Measurements from ENCODE around the gene ARFGEF2.

Gene ARFGEF2

DNA sequence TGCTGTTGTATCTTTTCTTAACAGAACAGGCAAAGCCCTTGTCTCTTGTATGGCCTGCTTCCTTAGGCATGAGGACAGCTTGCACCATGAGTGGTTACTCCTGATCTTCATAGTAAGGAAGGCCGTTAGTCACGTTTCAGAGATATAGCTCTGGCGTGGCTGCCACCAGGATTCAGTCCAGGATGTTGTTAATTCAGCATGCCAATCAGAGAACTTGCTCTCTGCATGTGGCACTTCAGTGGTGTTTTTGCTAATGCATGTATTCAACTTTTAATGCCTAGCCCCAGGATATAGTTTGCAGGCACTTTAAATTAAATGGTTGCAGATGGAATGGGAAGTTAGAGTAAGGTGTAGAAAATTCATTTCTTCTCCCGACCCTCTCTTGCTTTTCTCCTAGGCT is 20.0 kb downstream of the ARFGEF2 start:
- intact Hi-C loops (cut with DNase I) = no loop called here
- DNase-seq = no peak

DNA sequence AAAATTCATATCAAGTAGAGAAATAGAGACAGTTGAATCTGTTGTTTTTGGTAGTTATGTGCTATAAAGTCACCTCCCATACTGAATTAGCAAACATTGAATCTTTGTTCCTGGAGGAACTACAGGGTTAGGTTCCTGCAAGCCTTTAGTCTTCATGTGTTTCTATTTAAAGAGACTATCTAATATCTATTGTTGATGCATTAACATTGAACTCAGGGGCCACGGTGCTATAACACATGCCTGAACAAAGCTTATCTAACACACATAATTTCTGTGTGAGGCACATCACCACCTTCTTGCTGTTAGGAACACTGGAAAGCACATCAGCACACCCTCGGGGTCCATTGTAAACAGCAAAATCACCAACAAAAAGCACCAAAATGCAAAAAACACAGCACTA is 21.2 kb downstream of the ARFGEF2 start:
- intact Hi-C loops (cut with DNase I) = no loop called here

DNA sequence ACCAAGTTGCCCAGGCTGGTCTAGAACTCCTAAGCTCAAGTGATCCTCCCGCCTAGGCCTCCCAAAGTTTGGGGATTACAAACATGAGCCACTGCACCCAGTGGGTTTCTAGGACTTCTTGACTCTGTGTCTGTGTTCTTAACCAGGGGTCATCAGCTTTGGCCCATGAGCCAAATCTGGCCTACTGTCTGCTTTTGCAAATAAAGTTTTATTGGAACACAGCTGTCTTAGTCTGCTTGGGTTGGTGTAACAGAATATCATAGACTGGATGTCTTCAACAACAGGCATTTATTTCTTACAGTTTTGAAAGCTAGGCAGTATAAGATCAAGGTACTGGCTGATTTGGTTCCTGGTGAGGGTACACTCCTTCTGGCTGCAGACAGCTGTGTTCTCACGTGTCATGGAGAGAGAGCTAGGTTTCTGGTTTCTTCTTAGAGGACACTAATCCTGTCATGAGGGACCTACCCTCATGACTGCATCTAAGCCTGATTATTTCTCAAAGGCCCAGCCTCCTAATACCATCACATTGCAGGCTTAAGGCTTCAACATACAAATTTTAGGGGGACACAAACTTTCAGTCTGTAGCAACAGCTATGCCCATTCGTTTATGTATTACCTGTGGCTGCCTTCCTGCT is 23.3 kb downstream of the ARFGEF2 start:
- DNase-seq = no peak
- intact Hi-C loops (cut with DNase I) = no loop called here

More for the DNA sequence above, 21.2 kb downstream of the ARFGEF2 start:
- DNase-seq = no peak

GRCh38 chr20:48945840-48946514 is 24.5 kb downstream of the ARFGEF2 start:
- DNase-seq = no peak
- intact Hi-C loops (cut with DNase I) = no loop called here

- no peak for DNase-seq
- intact Hi-C loops (cut with DNase I) = no loop called here
Observed at GRCh38 chr20:48948612-48949011, 27.1 kb downstream of the ARFGEF2 start.

- intact Hi-C loops (cut with DNase I) = no loop called here
- DNase-seq = peak in 1 of 42 donors; percentile 11
Observed at GRCh38 chr20:48949304-48950170, 28.0 kb downstream of the ARFGEF2 start.

GRCh38 chr20:48951041-48951440 is 29.5 kb downstream of the ARFGEF2 start:
- no peak for DNase-seq
- intact Hi-C loops (cut with DNase I) = no loop called here

GRCh38 chr20:48951646-48952045 is 30.1 kb downstream of the ARFGEF2 start:
- DNase-seq = no peak
- intact Hi-C loops (cut with DNase I) = no loop called here

GRCh38 chr20:48952656-48953055 is 31.1 kb downstream of the ARFGEF2 start:
- DNase-seq = no peak
- intact Hi-C loops (cut with DNase I) = no loop called here

DNA sequence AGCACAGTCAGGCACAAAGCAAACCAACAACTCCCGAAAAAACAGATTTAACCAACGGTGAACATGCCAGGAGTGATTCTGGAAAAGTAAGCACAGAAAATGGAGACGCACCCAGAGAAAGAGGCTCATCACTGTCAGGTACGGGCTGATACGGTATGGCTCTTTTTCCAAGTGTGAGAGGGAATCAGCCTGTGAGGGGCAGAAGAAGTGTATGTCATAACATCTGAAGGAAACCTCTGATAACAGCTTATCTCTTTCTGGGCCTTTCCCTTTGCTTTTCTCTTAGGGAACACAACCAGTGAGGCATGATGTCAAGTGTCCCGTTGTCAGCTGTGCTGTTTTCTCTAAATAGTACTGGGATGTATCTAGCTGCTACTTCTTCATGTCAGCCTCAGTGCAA is 32.1 kb downstream of the ARFGEF2 start:
- intact Hi-C loops (cut with DNase I) = no loop called here
- DNase-seq = no peak

DNA sequence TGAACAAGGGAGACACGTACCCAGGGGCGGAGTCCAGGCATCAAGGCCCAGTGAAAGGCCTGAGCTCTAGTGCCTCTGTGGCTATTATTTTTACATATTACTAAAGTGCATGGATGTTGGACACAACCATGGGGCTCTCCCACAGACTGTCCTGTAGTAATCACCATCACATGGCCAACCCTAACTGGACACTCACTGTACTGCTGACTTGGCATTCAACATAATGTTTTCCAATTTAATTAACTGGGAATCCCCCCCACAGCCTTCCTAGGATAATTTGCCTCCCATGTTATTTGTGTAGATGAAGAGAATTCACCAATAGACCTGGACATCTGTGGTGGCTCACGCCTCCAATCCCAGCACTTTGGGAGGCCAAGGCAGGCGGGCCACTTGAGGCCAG is 34.5 kb downstream of the ARFGEF2 start:
- no peak for DNase-seq
- intact Hi-C loops (cut with DNase I) = no loop called here

GRCh38 chr20:48957053-48957481 is 35.6 kb downstream of the ARFGEF2 start:
- DNase-seq = no peak

GRCh38 chr20:48957533-48957932 is 36.0 kb downstream of the ARFGEF2 start:
- intact Hi-C loops (cut with DNase I) = no loop called here
- no peak for DNase-seq

More at GRCh38 chr20:48957053-48957481, 35.6 kb downstream of the ARFGEF2 start:
- intact Hi-C loops (cut with DNase I) = no loop called here

GRCh38 chr20:48958743-48959142 is 37.2 kb downstream of the ARFGEF2 start:
- DNase-seq = no peak
- intact Hi-C loops (cut with DNase I) = no loop called here

GRCh38 chr20:48959899-48960550 is 38.5 kb downstream of the ARFGEF2 start:
- intact Hi-C loops (cut with DNase I) = no loop called here

GRCh38 chr20:48962421-48962820 is 40.9 kb downstream of the ARFGEF2 start:
- DNase-seq = no peak
- intact Hi-C loops (cut with DNase I) = no loop called here

More at GRCh38 chr20:48959899-48960550, 38.5 kb downstream of the ARFGEF2 start:
- no peak for DNase-seq

DNA sequence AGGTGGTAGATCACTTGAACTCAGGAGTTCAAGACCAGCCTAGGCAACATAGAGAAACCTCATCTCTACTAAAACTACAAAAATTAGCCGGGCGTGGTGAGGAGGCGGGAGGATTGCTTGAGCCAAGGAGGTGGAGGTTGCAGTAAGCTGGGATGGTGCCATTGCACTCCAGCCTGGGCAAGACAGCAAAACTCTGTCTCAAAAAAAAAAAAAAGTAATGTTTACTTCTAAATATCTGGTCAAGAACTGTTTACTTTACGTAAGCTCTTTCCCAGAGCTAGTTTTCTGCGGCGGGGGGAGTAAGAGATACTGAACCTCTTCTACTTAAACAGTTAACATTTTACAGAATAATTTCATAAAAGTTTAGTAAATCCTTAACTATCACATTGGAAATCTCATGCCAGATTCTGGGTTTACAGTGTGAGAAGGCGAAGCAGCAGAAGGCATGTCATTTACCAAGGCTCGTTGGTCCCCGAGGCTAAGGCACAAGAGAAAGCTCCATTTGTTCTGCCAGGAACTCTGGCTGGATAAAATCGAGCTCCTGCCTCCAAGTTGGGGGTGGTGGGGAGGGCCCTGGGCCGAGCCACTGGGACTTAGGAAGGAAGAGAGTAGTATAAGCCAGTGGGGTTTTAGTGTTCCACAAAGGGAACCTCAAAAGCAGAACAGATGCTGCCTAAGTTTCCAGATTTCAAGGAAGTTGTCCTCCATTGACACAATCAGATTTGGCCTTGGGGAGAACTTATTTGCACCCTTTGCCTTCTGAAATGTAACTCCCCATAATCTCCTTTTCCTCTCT is 41.7 kb downstream of the ARFGEF2 start:
- intact Hi-C loops (cut with DNase I) = no loop called here
- peak in 21 of 42 donors; percentile 5 to 60 (median 27) for DNase-seq

DNA sequence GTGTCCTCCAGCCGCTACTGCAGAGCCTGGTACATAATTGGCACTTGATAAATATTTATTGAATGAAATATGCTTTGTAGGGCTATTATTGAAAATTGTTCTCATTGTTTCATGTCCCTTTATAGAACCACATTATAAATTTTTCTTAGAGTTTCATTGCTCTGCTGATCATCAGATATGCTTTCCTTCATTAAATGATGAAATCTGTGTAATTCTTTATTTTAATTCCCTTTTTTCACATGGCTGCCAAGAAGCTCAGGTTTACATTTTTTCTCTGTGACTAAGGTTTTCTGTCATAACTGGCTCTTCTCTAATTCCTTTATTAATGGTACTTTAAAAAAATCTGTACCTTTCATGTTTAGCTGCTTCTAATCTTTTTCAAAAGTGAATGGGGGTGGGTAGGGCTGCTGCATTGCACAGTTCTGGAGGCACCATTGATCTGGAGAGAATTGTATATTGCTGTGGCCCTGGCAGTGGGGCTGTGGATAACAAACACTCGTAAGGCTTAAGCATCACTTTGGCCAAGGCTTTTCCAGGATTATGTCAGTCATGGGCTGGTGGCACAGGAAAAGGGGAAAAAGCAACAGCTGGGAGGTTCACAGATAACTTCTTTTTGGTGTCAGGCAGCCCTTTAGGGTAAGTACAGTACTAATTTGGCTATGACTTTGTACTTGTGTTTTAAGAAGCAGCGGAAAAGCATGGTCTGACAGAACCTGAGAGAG is 43.8 kb downstream of the ARFGEF2 start:
- intact Hi-C loops (cut with DNase I) = no loop called here
- no peak for DNase-seq
